KBM-7 (cell line): ENCODE data around the gene ARHGEF39.
"Not testable (repeated sequence)": the region's sequence is repeated elsewhere in the genome, so short reads cannot be mapped to it uniquely, and the experiment has no call there.

Experiments
- DNase-seq: peaks from one replicate; pipeline ENCODE4 v3.0.0-alpha.2; 2015
- in situ Hi-C: fragments of 300-500 bp; cut with MboI; formaldehyde crosslinking; loops from 2 replicates; pipeline ENCODE4 v1.14.3; 2020; ENCODE audit warnings: low sequenced_read_pairs, low pct_unique_long_range_greater_than_20kb, mixed read lengths

The ARHGEF39 gene

DNA sequence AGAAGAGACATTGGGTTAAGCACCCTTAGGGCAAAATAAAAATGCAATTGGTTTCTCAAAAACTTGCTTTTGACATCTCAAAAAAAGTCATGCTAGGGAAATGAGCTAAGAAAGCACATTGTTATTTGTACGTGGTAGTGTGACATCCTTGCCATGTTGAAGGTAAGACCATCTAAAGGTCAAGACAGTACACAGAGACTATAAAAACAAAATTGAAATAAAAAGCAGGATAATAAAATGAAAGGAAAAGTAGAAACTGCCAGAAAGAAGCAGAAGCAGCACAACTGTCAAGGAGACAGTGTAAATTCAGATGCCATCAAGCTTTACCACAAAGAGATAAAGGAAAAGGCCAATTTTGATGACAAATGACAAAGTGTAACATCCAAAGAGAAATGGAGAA lies 25.8 kb downstream of the ARHGEF39 start:
- DNase-seq: not testable (repeated sequence)

DNA sequence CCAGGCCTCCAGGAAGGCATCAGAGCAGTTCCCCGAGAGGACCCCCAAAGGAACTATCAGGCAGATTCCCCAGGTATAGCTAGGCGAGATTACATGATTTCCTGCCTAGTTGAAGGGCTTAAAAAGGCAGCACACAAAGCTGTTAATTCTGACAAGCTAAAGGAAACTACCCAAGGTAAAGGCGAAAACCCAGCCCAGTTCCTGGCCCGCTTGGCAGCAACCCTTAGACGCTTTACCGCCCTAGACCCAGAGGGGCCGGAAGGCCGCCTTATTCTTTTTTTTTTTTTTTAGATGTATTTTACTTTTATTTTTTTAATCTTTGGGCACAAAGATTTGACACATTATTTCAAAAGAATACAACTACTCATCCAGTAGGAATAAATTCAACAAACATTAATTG lies 26.2 kb downstream of the ARHGEF39 start:
- DNase-seq, in situ Hi-C loops: not testable (repeated sequence)

More for the DNA sequence above, 25.8 kb downstream of the ARHGEF39 start:
- in situ Hi-C loops: not testable (repeated sequence)

DNA sequence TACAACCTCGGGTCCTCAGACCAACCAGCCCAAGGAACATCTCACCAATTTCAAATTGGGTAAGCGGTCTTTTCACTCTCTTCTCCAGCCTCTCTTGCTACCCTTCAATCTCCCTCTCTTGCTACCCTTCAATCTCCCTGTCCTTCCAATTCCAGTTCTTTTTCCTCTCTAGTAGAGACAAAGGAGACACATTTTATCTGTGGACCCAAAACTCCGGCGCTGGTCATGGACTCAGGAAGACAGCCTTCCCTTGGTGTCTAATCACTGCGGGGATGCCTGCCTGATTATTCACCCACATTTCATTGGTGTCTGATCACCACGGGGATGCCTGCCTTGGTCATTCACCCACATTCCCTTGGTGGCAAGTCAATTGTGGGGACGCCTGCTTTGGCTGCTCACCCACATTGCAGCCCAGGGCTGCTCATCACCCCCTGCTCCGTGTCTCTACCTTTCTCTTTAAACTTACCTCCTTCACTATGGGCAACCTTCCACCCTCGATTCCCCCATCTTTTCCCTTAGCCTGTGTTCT lies 27.5 kb downstream of the ARHGEF39 start:
- in situ Hi-C loops, DNase-seq: not testable (repeated sequence)

DNA sequence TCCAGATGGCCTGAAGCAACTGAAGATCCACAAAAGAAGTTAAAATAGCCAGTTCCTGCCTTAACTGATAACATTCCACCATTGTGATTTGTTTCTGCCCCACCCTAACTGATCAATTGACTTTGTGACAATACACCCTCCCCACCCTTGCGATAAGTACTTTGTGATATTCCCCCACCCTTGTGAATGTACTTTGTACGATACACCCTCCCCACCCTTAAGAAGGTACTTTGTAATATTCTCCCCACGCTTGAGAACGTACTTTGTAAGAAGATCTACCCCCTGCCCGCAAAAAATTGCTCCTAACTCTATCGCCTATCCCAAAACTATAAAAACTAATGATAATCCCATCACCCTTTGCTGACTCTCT lies 28.1 kb downstream of the ARHGEF39 start:
- DNase-seq, in situ Hi-C loops: not testable (repeated sequence)

DNA sequence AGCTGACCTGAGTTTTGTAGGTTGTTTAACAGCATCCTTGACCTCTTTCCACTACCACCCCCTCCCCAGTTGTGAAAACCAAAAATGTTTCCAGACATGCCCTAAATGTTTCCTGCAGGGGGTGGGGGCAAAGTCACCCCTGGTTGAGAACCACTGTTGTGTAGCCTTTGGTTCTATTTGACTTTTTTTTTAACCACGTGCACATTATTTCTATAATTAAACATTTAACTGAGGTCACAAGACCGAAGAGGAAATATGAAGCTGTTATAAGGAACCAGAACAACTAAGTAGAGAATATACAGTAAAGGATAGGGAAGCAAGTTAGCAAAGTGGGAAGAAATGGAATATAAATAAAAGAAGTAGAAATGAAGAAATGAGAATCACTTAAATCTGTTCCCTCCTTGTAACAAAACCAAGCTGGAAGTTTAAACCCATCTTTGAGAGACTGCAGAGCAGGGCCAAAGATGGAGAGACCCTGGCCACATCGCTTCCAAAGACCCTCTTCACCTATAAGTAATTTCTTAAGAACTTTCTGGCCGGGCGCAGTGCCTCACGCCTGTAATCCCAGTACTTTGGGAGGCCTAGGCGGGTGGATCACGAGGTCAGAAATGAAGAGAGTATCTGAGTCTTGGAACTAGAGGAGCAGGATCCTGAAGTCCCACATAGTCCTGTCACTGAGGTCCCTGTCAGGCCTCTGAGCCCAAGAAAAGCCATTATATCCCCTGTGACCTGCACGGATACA lies 28.7 kb downstream of the ARHGEF39 start:
- DNase-seq: no peak
- in situ Hi-C loops: no loop called here

DNA sequence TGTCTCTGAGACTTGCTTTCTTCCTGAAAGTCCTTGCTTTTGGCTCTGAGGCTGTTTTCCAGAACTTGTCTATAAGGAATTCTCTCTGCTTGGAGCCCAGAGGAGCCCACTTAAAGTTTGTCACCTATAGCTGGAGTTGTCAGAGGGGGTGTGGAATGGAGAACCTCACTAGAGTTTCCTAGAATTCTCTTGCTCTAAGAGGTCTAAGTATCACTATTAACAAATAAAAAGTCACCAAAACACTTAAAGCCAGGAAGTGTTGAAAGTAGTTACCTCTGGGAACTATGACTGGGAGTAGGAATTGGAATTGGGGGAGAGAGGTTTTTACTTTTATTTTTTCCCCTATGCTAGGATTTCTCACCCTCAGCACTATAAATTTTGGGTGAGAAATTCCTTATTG lies 29.3 kb downstream of the ARHGEF39 start:
- in situ Hi-C loops: no loop called here

DNA sequence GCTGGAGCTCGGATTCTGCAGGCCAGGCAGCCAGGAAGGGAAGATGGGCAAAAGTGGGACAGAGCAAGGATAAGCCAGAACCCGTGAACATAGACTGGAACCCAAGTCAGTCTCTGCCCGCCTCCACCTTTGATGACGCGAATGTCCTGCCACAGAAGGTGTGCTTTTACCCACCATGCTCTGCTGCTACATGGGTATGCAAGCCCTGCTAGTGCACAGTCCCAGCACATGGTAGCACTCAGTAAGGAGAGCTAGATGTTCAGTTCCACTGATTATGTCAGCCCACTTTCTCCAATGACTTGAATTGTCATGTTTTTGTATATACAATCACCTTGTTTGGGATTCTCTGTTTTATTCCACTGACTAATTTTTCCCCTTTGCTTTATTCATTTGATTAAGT lies 35.4 kb downstream of the ARHGEF39 start:
- DNase-seq: no peak
- in situ Hi-C loops: no loop called here

More for the DNA sequence above, 29.3 kb downstream of the ARHGEF39 start:
- no peak for DNase-seq

DNA sequence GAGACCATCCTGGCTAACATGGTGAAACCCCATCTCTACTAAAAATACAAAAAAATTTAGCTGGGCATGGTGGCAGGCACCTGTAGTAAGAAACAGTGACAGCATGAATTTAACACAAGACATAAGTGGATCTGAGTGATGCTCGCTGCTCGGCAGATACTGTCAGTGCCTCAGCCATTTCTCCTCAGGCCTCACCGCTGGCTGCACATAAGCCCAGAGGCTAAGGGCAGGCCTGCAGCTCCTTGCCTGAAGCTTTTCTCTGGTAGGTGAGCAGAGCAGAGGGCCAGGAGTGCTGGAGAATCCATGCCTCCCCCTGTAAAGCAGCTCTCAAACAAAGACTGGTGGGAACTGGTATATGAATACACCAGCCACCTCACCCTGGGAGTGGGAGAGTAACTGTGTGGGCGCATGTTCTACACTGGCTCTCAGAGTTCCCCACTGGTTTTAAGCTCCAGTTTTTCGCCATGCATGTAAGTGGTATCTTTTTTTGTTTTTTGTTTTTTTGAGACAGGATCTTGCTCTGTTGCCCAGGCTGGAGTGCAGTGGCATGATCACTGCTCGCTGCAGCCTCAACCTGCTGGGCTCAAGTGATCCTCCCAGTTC lies 36.5 kb downstream of the ARHGEF39 start:
- DNase-seq: no peak
- in situ Hi-C loops: no loop called here

DNA sequence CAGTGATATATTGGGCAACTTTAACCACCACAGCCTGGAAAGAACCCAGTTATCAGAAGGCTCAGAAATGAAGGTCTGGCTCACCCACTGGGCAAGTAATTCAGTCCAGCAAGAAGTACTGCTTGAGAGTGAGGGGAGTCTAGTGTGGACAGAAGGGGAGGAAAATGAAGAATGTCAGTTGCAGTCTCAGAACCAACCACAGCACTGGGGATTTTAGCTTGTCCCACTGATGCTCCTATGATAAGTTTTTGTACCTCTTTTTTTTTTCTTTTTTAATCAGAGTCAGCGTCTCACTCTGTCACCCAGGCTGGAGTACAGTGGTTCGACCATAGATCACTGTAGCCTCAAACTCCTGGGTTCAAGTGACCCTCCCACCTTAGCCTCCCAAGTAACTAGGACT lies 37.4 kb downstream of the ARHGEF39 start:
- in situ Hi-C loops: no loop called here

DNA sequence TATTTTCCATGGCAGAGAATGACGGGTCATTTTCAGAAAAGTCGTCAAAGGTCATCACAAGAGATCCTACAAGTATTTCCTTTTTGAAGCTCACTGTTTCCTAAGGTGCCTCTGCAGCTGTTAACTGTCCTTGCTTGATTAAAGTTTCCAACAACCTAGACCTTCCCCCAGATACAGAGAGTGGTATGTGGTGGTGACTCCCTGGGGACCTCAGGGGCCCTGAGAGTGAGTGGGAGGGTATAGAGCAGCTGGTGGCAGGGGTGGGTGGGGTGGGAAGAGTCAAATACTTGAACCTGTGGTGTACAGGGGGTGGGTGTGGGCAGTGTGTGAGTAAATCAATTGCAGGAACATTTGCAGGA lies 45.2 kb downstream of the ARHGEF39 start:
- DNase-seq: no peak
- in situ Hi-C loops: no loop called here

More for the DNA sequence above, 37.4 kb downstream of the ARHGEF39 start:
- no peak for DNase-seq

DNA sequence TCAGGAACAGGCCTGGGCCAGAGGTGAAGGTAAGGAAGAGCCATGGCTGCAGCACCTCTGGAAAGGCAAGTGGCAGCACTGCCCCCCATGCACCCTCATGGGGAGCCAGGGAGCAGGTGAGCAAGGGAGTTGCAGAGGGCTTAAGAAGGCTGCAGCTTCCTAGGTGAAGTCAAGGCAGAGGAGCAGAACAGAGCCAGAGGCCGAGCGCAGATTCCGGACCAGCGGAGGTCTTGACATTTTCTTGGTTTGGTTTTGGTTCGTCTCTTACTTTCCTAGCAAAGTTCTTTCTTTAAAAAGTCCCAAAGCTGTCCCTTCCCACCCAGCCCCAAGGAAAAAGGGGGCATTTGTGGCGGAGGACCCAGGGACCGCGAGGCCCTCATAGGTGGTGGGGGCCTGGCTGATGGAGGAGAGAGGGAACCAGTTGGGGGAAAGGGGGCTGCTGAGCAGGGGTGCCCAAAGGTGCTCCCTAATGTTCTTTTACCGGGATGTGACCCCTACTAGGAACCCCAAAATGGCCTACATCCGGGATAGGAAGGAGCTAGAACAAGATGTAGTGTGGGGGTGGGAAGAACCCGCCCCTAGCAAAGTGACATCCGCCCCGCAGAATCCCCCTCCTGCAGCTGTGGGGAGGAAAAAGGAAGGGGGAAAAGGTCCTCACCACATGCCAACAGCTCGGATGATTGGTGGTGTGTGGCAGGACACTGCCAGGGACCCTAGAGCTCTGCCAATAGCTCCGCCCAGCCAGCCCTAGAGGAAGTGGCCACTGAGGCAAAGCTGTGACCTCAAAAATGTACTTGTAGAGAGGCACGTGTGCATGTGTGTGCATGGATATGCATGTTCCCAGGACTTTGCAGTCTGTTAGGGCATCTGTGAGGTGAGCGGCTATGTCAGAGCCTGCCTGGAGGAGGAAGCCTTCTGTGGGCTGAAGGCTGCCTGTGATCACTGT lies 45.9 kb downstream of the ARHGEF39 start:
- peak; percentile 93 for DNase-seq

DNA sequence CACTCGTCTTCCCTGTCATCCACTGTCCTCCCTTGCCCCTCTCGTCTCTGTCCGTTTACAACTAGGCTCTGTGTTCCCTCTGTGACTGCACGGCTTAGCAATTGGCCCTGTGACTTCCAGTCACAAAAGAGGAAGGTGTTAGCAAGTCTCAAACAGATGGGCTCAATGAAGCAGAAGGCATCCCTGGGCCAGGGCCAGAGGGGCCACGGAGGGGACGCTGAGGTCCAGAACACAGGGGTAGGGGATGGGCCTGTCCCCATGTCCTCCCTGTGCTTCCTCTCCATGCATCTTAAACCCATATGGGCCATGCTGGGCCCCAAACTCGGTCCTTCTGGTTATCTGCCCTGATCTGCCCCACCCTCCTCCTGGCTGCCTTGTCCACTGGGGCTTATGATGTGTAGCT lies 46.7 kb downstream of the ARHGEF39 start, which contains the start of gene CD72:
Gene CD72, minus strand, starts transcription at position 89 of the 403 bp plus-strand sequence. CDS start 110 bp downstream, outside the sequence.
- in situ Hi-C loops: no loop called here
- peak; percentile 86 for DNase-seq

More for the DNA sequence above, 45.9 kb downstream of the ARHGEF39 start:
- in situ Hi-C loops: no loop called here

DNA sequence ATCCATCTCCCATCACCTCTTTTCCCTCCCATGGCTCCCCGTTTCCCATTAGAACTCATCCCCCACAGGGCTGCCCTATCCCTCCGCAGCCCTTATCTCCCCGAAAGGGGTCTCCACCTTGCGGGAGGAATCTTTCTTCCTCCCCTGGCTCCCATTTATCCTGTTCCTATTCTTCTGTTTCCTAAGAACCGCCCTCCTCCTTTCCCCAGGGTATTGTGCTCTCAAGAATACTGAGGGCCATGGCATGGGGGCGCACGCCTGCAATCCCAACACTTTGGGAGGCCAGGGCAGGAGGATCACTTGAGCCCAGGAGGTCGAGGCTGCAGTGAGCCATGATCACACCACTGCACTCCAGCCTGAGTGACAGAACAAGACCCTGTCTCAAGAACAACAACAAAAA lies 47.4 kb downstream of the ARHGEF39 start:
- in situ Hi-C loops: no loop called here
- DNase-seq: no peak

DNA sequence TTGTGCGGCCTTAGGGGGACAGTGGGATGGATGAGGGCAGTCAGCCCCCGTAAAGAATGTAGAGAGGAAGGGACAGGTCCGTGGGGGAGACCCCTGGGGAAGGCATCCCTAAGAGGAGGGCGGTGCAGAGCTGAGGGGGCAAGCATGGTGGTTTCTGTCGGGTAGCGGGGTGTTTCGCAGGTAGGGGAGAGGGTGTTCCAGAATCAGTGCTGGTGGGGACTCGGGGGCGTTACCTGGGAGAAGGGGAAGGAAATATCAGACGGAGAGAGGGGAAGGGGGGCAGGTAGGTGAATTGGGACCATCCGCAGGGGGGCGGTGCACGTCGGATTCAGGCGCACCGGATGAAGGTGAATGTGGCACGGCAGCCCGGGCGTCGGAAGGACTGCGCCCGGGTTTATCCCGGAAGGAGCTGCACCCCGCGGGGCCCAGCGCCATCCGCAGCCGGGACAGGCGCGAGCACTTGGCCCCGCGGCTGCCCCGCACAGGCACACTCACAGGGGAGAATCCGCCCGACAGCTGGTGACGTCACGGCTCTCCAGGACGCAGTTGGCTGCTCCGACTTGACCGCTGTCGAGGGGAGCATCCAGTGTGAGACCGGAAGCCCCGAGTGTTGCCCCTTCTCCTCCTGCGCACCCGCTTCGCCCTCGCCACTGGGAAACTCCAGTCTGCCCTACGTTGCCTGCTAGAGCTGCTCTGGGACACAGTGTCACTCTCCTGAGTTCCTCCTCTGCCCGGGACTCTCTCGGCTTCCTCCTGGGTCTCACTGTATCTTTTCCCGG lies 48.1 kb downstream of the ARHGEF39 start:
- peak; percentile 57 for DNase-seq
- in situ Hi-C loops: no loop called here

DNA sequence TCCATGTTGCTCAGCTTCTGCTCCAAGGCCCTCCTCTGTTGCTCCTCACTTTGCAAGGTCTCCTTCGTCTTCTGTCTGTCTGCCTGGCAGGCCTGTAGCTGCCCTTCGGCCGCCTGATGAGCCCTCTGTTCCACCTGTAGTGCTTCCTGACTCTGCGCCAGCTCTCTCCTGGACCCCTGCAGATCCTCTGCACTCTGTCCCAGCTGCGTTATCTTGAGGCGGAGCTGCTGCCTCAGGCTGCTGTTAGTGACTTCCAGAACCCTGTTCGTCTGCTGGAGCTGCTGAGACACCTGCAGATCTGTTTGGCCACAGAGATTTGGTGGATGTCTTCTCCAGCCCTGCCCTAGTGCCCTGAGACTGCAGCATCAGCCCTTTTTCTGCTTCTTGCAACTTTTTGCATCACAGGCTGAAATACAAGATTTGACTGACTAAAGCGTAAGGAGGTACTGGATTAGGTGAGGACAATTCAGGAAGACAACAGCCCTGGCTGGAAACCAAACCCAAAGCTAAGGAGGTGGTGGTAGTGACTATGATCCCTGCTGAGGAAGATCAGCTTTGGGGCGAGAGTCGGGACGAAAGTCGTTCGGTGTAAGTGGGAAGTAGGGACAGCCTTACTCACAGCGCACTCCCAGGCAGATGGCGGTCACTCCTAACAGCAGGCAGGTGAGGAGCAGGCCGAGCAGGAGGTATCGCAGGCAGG lies 48.9 kb downstream of the ARHGEF39 start:
- in situ Hi-C loops: no loop called here

DNA sequence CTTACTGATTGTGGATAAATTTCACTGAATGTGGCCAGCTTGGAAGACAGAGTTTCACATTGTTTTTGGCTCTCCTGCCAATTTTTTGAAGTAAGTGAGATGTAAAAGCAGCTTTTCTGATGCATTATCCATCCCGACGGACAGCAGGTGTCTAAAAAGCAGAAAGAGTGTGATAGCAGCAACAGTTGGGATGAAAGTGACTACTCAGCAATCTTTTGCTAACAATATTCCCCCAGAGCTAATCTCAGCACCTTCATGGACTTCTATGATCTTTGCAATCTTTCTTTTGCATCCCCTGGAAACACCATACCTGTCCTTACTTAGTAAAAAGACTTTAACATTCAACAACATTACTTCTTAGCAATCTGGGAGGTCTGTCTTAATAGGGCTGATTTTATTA lies 52.2 kb downstream of the ARHGEF39 start:
- no peak for DNase-seq

More for the DNA sequence above, 48.9 kb downstream of the ARHGEF39 start:
- DNase-seq: no peak

DNA sequence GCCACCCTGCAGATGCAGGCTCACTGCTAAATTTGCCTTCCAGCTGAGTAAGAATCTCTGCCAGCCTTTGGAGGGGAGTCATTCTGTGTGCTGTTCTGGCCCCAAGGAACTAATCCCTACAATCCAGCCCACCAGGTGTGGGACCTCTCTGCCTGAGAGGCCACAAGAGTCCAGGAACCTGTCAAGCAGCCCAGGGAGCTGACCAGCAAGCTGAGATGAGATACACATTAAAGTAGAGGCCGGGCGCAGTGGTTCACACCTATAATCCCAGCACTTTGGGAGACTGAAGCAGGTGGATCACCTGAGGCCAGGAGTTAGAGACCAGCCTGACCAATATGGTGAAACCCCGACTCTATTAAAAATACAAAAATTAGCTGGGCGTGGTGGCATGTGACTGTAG lies 52.9 kb downstream of the ARHGEF39 start:
- DNase-seq, in situ Hi-C loops: not testable (repeated sequence)

More for the DNA sequence above, 52.2 kb downstream of the ARHGEF39 start:
- in situ Hi-C loops: no loop called here

DNA sequence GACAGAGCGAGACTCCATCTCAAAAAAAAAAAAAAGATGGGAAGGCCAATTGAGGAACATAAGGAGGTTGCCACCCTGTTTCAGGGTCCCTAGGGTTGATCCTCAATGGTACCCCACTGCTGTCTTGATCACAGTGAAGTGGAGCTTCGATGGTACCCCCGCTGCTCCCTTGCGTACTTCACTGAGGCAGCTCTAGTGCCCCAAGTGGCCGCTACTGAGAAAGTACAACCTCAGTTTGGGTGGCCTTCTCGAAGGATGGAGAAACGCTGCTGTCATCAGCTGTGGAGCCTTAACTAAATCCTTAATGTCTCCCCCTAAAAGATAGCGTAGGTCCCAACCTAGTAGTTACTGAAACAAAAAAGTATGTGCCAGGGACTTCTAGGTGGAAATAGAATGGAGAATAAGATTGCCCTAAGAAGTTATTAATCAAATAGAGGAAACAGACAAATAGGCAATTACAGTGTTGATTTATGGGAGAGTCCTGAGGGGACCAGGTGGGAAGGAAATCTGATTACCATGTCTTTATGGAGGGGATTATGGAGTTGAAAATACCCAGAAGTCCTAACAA lies 53.7 kb downstream of the ARHGEF39 start:
- in situ Hi-C loops: no loop called here
- peak; percentile 49 for DNase-seq
